Ovary (tissue), 10 donors: ENCODE measurements around the gene ATR. TPM values are rescaled to one million over a fixed set of nuclear protein-coding genes. Genes with fewer than 3 reads are reported as not detected.

Experiments used
- DNase-seq, 5 donors: peaks; one replicate each; pipeline ENCODE4 v3.0.0-alpha.2; 2019 to 2020
- H3K27ac ChIP-seq, 2 donors: fragments of 200-600 bp; one replicate each; pipeline versions ENCODE4 v1.5.1 to v1.8.0; 2019 to 2022
- H3K27me3 ChIP-seq: fragments of 200-600 bp; one replicate; pipeline ENCODE4 v1.8.0; 2022
- H3K36me3 ChIP-seq: fragments of 200-600 bp; sonication (generic); one replicate; pipeline ENCODE4 v1.5.1; 2019
- H3K4me1 ChIP-seq: one replicate; pipeline ENCODE4 v1.8.1; 2013; ENCODE audit warnings: mild to moderate bottlenecking, moderate library complexity; ENCODE audit not compliant: insufficient read depth
- H3K4me3 ChIP-seq: fragments of 200-600 bp; sonication (generic); one replicate; pipeline ENCODE4 v1.5.1; 2017
- H3K9me3 ChIP-seq, 2 donors: fragments of 200-600 bp in 1 of 2; sonication (generic) in 1 of 2; one replicate each; pipeline versions ENCODE4 v1.5.1 to v1.8.1; 2013 to 2019; ENCODE audit warnings: mild to moderate bottlenecking in 1 of 2, moderate library complexity in 1 of 2
- CTCF ChIP-seq, 3 donors: fragments of 450-650 bp in 2 of 3; fragments of 200-600 bp in 1 of 3; IDR thresholded peaks; one replicate each; pipeline versions ENCODE4 v1.5.1 to v1.8.0; 2016 to 2022; ENCODE audit warnings: antibody characterized with exemption in 3 of 3, mild to moderate bottlenecking in 1 of 3
- EP300 ChIP-seq: sonication (generic); formaldehyde crosslinking; IDR thresholded peaks from one replicate; pipeline ENCODE4 v1.6.1; 2017; ENCODE audit warnings: antibody characterized with exemption
- POLR2A ChIP-seq: fragments of 450-650 bp; IDR thresholded peaks from one replicate; pipeline ENCODE4 v1.6.1; 2017; ENCODE audit warnings: antibody characterized with exemption, mild to moderate bottlenecking, moderate library complexity
- WGBS, 3 donors: extraction: QIAGEN DNeasy Blood & Tissue Kit in 1 of 3; methylation state at CpG; one replicate each; pipeline versions ENCODE4 v1.1.5 to v1.1.7; 2013 to 2017; 5-methylcytosine and 5-hydroxymethylcytosine counted together
- intact Hi-C, 4 donors: fragments of 100-400 bp; cut with DNase I; formaldehyde crosslinking; loops; one replicate each; pipeline versions ENCODE4 v1.11.0 to v1.15.1; 2022 to 2023
- long read RNA-seq, 3 donors: library from polyadenylated mRNA in 2 of 3; unstranded in 2 of 3; transcript quantifications; one replicate each; pipeline ENCODE4 v2.0.0 and lab custom pipeline, GENCODE V29; 2021 to 2026
- polyA plus RNA-seq, 2 donors: library from polyadenylated mRNA; stranded (reverse); fragments of 200-250 nt in 1 of 2; fragments of 350-450 nt in 1 of 2; fragmentation: Illumina TruSeq in 1 of 2; extraction: RNeasy Lipid Tissue Mini Kit (QIAGEN cat#74804) in 1 of 2; gene quantifications; one replicate each; pipeline ENCODE4 v1.2.3, GENCODE V29; 2013 to 2014
- total RNA-seq, 7 donors: library from RNA; depleted of rRNA in 2 of 7; stranded (reverse); fragments of >200 nt in 2 of 7; fragmentation: NEBNext Ultra II Directional in 3 of 7; extraction: Animal tissue kit (Norgen Biotek cat#: 25700) in 3 of 7; gene quantifications; one replicate each; pipeline versions ENCODE4 v1.1.0 to v1.2.4, GENCODE V29; 2016 to 2023
- donor health status: DM: no; HTN: no; CAD: no; lungs with moderate emphysema.
- donor health status: DM: no; HTN: no; CAD: no.
- donor health status: Bipolar disorder and iron deficiency.
- donor health status: DM: yes; HTN: yes; CAD: no.
- donor health status: DM: no; HTN: no; CAD: no.
- donor health status: DM: yes; HTN: yes; CAD: no.

The ATR gene
- total RNA-seq (10 to 100 TPM; 13.6 to 23.4 (median 19.1) TPM), polyA plus RNA-seq (1 to 10 TPM; 6.0 to 9.5 TPM)
- long read RNA-seq, donor 1, partial matches to known transcripts: 17 of 20 reads
- long read RNA-seq, donor 1, other reads (novel, unspliced or antisense): 3 of 20 reads
- long read RNA-seq, donor 2, partial matches to known transcripts: 5 of 5 reads
- long read RNA-seq, donor 2, other reads (novel, unspliced or antisense): 0 of 5 reads
- long read RNA-seq, donor 3, partial matches to known transcripts: 2 of 4 reads
- long read RNA-seq, donor 3, other reads (novel, unspliced or antisense): 2 of 4 reads

DNA sequence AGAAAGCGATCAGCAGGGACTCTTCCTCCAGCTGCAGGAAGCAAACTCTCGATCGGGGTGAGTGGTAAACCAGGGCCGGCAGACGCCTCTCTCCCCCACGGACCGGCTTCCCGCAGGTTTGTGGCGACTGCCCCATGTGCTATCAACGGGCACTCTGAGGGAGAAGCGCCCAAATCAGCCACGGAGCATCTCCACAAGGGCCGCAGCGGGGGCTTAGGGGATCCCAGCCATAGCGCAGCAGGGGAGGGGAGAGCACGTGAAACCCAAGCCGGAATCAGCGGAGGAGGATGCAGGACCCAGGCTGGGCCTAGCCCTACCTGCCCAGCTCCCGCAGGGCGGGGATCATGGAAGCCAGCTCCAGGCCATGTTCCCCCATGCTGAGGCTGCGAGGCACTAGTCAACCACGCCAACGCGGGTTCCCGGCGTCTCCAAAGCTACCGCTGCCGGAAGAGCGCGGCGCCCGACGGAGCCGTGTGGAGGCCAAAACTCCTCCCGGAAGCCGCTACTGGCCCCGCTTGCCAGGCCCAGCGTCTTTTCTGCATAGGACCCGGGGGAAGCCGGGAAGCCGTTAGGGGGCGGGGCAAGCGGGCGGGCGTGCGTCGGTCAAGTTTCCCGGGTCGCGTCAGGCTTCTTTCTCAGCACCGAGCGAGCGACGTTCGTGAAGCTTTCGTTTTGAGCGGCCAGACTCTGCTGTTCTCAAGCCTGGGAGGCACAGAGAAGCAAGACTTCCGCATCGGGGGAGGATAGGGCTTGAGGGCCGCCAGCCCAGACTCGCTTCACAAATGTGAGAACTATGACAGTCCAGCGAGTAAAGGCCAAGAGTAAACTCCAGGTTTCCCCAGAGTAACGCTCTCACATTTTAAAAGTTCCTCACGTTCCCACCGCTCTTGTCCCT, at the start of gene ATR:
Gene ATR, minus strand, starts transcription at position 405 of the 895 bp plus-strand sequence. Its CDS starts 29 bp downstream, at position 376.
- H3K36me3 ChIP-seq: no peaks in the 10 kb centered on the region
- H3K27me3 ChIP-seq: no peaks in the 10 kb centered on the region
- peak within 1 kb of the TSS; percentile 69 to 93 for H3K27ac ChIP-seq
- intact Hi-C loops: loop anchor here in 1 of 4 donors (10.0 kb wide), 1 partner anchor 416 kb away; no protein-coding TSS in a partner anchor
- WGBS, 3 donors: 0% methylated on average over 58 to 65 of the region's 65 CpGs
- H3K4me3 ChIP-seq: peak within 1 kb of the TSS; percentile 94
- H3K4me1 ChIP-seq: peaks cover 7% of the 10 kb centered on the region
- TF ChIP-seq EP300 (no peak), POLR2A (peak; percentile 62), CTCF (IDR thresholded peaks at IDR 0.05) (peak in 1 of 3 donors; percentile 29)
- H3K9me3 ChIP-seq: no peaks in the 10 kb centered on the region
- peak; percentile 95 to 97 (median 96) for DNase-seq

GRCh38 chr3:142626971-142627370, 48.4 kb upstream of the ATR start:
- intact Hi-C loops: no loop called here
- no peak for TF ChIP-seq CTCF (IDR thresholded peaks at IDR 0.05)
- TF ChIP-seq POLR2A: no peak

GRCh38 chr3:142625153-142625440, 46.6 kb upstream of the ATR start:
- WGBS, 3 donors: 86 to 95% (median 87%) methylated on average over 2 of the region's 2 CpGs
- intact Hi-C loops: no loop called here
- Histone ChIP-seq H3K4me1 (no peaks in the 10 kb centered on the region), H3K27ac (no peak overlapping the region), H3K27me3 (no peaks in the 10 kb centered on the region), H3K36me3 (no peaks in the 10 kb centered on the region), H3K9me3 (no peaks in the 10 kb centered on the region), H3K4me3 (no peak overlapping the region)
- TF ChIP-seq EP300 (no peak), POLR2A (no peak), CTCF (IDR thresholded peaks at IDR 0.05) (no peak)
- no peak for DNase-seq

More at GRCh38 chr3:142626971-142627370, 48.4 kb upstream of the ATR start:
- Histone ChIP-seq H3K9me3 (no peaks in the 10 kb centered on the region), H3K27ac (no peak overlapping the region), H3K4me3 (no peak overlapping the region), H3K36me3 (no peaks in the 10 kb centered on the region), H3K27me3 (no peaks in the 10 kb centered on the region), H3K4me1 (no peaks in the 10 kb centered on the region)
- no peak for DNase-seq

DNA sequence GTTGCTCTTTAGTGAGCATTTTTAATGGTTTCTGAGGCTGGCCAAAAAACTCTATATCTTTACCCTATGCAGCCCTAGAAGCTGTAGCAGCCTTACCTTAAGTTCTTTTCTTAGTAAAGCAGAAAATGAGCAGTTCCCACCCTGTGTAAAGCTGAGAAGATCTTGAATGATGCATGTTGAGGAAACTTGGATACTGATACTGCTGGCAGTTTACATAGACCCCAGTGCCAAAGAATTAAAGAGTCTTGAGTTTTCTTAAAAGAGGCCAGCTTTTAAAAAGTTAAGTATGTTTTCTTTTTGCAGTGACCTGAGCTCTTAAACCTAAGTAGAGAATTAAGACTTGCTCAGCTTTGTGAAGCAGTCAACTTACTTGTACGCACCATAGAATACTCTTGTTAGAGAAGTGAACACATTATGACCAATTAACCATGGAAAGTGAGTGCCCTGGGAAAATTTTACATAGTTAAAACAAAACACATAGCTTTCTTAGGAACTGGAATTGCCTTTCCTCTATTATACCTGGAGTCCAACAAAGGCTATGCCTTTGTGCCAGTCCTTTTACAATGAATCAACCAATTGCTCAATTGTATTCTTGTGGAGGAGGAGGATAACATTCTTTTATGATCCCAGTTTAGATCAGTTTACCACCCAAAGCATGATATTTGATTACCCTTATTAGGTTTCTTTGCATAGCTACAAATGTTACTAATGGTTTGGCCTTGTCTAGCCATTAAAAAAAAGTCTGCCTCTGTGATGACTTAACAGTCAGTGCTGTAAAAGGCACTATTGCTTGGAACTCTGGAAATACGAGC, 46.0 kb upstream of the ATR start:
- H3K27ac ChIP-seq: no peak overlapping the region
- intact Hi-C loops: no loop called here
- no peak for TF ChIP-seq CTCF (IDR thresholded peaks at IDR 0.05)
- TF ChIP-seq POLR2A: no peak
- TF ChIP-seq EP300: no peak
- no peaks in the 10 kb centered on the region for H3K27me3 ChIP-seq
- DNase-seq: no peak
- no peaks in the 10 kb centered on the region for H3K9me3 ChIP-seq
- 68 to 76% (median 73%) methylated on average over 2 of the region's 2 CpGs for WGBS, 3 donors
- H3K4me1 ChIP-seq: no peaks in the 10 kb centered on the region
- H3K4me3 ChIP-seq: no peak overlapping the region
- H3K36me3 ChIP-seq: no peaks in the 10 kb centered on the region
